ENCODE data around the gene PCDH19.

Gene PCDH19

DNA sequence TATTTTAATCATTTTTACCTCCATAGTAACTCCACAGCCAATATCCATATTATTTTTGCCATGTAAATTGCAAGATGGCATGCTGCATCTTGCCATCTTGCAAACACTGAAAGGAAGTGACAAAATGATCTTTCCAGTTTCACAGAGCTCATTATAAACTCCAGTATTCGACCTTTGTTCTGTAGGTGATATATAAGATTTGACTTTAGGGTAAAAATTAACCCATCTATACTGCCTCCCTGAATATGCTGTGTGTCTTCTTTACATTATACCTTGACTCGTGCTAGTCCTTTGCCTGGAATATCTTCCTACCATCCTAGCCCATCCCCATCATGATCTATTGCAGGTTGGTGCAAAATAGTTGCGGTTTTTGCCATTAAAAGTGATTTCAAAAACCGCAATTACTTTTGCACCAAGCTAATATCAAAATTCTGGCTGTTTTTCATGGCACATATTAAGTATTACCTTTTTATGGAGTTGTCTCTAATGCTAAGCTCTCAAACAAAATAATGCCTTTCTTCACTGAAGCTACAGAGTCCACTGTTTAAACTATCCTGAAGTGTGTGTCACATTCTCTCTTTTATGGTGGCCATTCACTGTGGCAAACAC is 161.1 kb downstream of the PCDH19 start:
- Histone ChIP-seq H3K27me3 (ENCODE audit: low read length) (no peaks in the 10 kb centered on the region), H2AFZ (ENCODE audit: low read depth, low read length, severe bottlenecking) (no peak overlapping the region), H3K27ac (ENCODE audit: low read depth, low read length) (no peak overlapping the region), H3K9me3 (ENCODE audit: insufficient read depth, low read length) (no peaks in the 10 kb centered on the region), H3K36me3 (ENCODE audit: low read length) (no peaks in the 10 kb centered on the region), H3K9ac (ENCODE audit: low read length) (no peak overlapping the region), H3K4me2 (ENCODE audit: low read depth, low read length, poor library complexity, severe bottlenecking) (no peak overlapping the region), H3F3A (ENCODE audit: insufficient read depth) (no peaks in the 10 kb centered on the region), H3K9me2 (replicated peaks; ENCODE audit: insufficient read depth, low read length) (no peaks in the 10 kb centered on the region), H3K4me3 (ENCODE audit: insufficient read depth, low read length, poor library complexity, severe bottlenecking) (no peak overlapping the region), H4K20me1 (ENCODE audit: low read depth, low read length) (no peaks in the 10 kb centered on the region), H3K79me2 (ENCODE audit: insufficient read depth, low read length) (no peaks in the 10 kb centered on the region)
- TF ChIP-seq, protein P1, sequence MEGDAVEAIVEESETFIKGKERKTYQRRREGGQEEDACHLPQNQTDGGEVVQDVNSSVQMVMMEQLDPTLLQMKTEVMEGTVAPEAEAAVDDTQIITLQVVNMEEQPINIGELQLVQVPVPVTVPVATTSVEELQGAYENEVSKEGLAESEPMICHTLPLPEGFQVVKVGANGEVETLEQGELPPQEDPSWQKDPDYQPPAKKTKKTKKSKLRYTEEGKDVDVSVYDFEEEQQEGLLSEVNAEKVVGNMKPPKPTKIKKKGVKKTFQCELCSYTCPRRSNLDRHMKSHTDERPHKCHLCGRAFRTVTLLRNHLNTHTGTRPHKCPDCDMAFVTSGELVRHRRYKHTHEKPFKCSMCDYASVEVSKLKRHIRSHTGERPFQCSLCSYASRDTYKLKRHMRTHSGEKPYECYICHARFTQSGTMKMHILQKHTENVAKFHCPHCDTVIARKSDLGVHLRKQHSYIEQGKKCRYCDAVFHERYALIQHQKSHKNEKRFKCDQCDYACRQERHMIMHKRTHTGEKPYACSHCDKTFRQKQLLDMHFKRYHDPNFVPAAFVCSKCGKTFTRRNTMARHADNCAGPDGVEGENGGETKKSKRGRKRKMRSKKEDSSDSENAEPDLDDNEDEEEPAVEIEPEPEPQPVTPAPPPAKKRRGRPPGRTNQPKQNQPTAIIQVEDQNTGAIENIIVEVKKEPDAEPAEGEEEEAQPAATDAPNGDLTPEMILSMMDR (IDR thresholded peaks at IDR 0.05; ENCODE audit: insufficient read depth, low read length, poor library complexity, severe bottlenecking), result no peak
- TF ChIP-seq EZH2phosphoT487 (conservative IDR thresholded peaks at IDR 0.05; ENCODE audit: low read length), result no peak

DNA sequence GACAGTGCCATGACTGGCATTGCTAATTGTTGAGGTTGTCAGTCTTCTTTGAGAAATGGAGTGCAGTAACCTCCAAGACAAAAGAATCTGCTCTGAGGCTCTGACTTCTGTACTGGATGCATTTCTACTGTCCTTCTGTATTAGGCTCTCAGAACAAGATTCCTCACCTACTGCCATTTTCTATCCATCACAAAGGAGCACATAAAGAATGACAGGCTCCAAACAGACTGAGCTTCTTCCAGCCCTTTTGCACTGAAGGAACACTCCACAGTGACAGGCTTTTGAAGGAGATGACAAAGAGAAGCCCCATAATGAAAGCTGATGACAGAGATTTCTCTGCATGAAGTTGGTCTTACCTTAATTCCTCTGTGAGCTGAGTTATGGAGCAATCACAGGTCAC is 162.2 kb downstream of the PCDH19 start:
- Histone ChIP-seq H4K20me1 (ENCODE audit: low read depth, low read length) (no peaks in the 10 kb centered on the region), H3K27ac (ENCODE audit: low read depth, low read length) (no peak overlapping the region), H3K9ac (ENCODE audit: low read length) (no peak overlapping the region), H3K4me3 (ENCODE audit: insufficient read depth, low read length, poor library complexity, severe bottlenecking) (no peak overlapping the region), H3K9me3 (ENCODE audit: insufficient read depth, low read length) (no peaks in the 10 kb centered on the region), H3K36me3 (ENCODE audit: low read length) (no peaks in the 10 kb centered on the region), H3K9me2 (replicated peaks; ENCODE audit: insufficient read depth, low read length) (no peaks in the 10 kb centered on the region), H3K79me2 (ENCODE audit: insufficient read depth, low read length) (no peaks in the 10 kb centered on the region), H3K4me2 (ENCODE audit: low read depth, low read length, poor library complexity, severe bottlenecking) (no peak overlapping the region), H3F3A (ENCODE audit: insufficient read depth) (no peaks in the 10 kb centered on the region), H3K27me3 (ENCODE audit: low read length) (no peaks in the 10 kb centered on the region), H2AFZ (ENCODE audit: low read depth, low read length, severe bottlenecking) (no peak overlapping the region)
- TF ChIP-seq EZH2phosphoT487 (conservative IDR thresholded peaks at IDR 0.05; ENCODE audit: low read length), result no peak
- TF ChIP-seq, protein P1 (IDR thresholded peaks at IDR 0.05; ENCODE audit: insufficient read depth, low read length, poor library complexity, severe bottlenecking), result no peak

DNA sequence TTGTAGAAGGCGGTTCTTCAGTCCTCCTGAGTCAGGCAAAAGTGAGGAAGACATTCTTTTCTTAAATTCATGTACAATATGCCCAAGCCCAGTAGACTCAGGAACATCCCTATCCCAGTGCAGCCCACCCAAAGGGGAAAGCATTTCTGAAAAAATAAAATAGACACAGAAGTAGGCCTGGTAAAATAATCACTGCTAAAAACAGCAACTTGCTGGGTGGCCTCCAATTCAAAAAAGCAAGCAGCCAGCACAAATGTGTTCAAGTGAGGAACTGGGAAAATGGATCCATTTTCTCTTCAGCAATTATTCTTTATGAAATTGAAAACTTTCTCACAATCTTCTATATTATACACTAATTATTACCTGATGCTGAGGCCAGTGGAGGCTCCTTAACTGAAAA is 165.4 kb downstream of the PCDH19 start:
- no peaks in the 10 kb centered on the region for H4K20me1 ChIP-seq (ENCODE audit: low read depth, low read length)
- no peak overlapping the region for H3K4me3 ChIP-seq (ENCODE audit: insufficient read depth, low read length, poor library complexity, severe bottlenecking)
- H3K27ac ChIP-seq (ENCODE audit: low read depth, low read length), result no peak overlapping the region
- H3K9me3 ChIP-seq (ENCODE audit: insufficient read depth, low read length), result no peaks in the 10 kb centered on the region
- H3F3A ChIP-seq (ENCODE audit: insufficient read depth), result no peaks in the 10 kb centered on the region
- no peak overlapping the region for H3K4me2 ChIP-seq (ENCODE audit: low read depth, low read length, poor library complexity, severe bottlenecking)
- no peaks in the 10 kb centered on the region for H3K79me2 ChIP-seq (ENCODE audit: insufficient read depth, low read length)
- no peaks in the 10 kb centered on the region for H3K9me2 ChIP-seq (replicated peaks; ENCODE audit: insufficient read depth, low read length)
- H3K9ac ChIP-seq (ENCODE audit: low read length), result no peak overlapping the region
- H3K27me3 ChIP-seq (ENCODE audit: low read length), result no peaks in the 10 kb centered on the region
- TF ChIP-seq, protein P1 (IDR thresholded peaks at IDR 0.05; ENCODE audit: insufficient read depth, low read length, poor library complexity, severe bottlenecking), result no peak
- no peak for TF ChIP-seq EZH2phosphoT487 (conservative IDR thresholded peaks at IDR 0.05; ENCODE audit: low read length)
- no peaks in the 10 kb centered on the region for H3K36me3 ChIP-seq (ENCODE audit: low read length)
- no peak overlapping the region for H2AFZ ChIP-seq (ENCODE audit: low read depth, low read length, severe bottlenecking)
